ENCODE results near the gene LGI4. TPM values are rescaled to one million over a fixed set of nuclear protein-coding genes. Genes with fewer than 3 reads are reported as not detected.

Gene LGI4
- total RNA-seq, 1 donor from 2014 or later: 59.3 TPM

- Histone ChIP-seq H3K4me3 (no peak overlapping the region), H3K27me3 (peaks cover 3% of the 10 kb centered on the region), H3K27ac (no peak overlapping the region), H3K4me1 (peaks cover 0 to 4% of the 10 kb centered on the region in 2 donors), H3K36me3 (no peaks in the 10 kb centered on the region), H3K9me3 (no peaks in the 10 kb centered on the region)
- DNase-seq (ENCODE audit: low spot score in 2 of 2): no peak
- intact Hi-C loops (cut with DNase I): no loop called here
- TF ChIP-seq CTCF (IDR thresholded peaks at IDR 0.05): no peak
Measured at GRCh38 chr19:35088131-35088913, 46.5 kb downstream of the LGI4 start.

- no peak overlapping the region for H3K27ac ChIP-seq
- H3K9me3 ChIP-seq: no peaks in the 10 kb centered on the region
- intact Hi-C loops (cut with DNase I): no loop called here
- peaks cover 0 to 4% of the 10 kb centered on the region in 2 donors for H3K4me1 ChIP-seq
- TF ChIP-seq CTCF (IDR thresholded peaks at IDR 0.05): no peak
- DNase-seq (ENCODE audit: low spot score in 2 of 2): no peak
- no peak overlapping the region for H3K4me3 ChIP-seq
- no peaks in the 10 kb centered on the region for H3K36me3 ChIP-seq
- H3K27me3 ChIP-seq: peaks cover 3% of the 10 kb centered on the region
Measured at GRCh38 chr19:35087393-35087792, 47.5 kb downstream of the LGI4 start.

GRCh38 chr19:35086455-35086854 lies 48.4 kb downstream of the LGI4 start:
- Histone ChIP-seq H3K9me3 (no peaks in the 10 kb centered on the region), H3K36me3 (no peaks in the 10 kb centered on the region), H3K4me1 (peaks cover 0 to 4% of the 10 kb centered on the region in 2 donors), H3K27ac (no peak overlapping the region), H3K4me3 (no peak overlapping the region), H3K27me3 (peaks cover 3% of the 10 kb centered on the region)
- DNase-seq (ENCODE audit: low spot score in 2 of 2): no peak
- no peak for TF ChIP-seq CTCF (IDR thresholded peaks at IDR 0.05)
- intact Hi-C loops (cut with DNase I): no loop called here

GRCh38 chr19:35085947-35086346 lies 48.9 kb downstream of the LGI4 start:
- Histone ChIP-seq H3K27ac (no peak overlapping the region), H3K9me3 (no peaks in the 10 kb centered on the region), H3K4me1 (peaks cover 0 to 4% of the 10 kb centered on the region in 2 donors), H3K27me3 (peaks cover 2% of the 10 kb centered on the region), H3K36me3 (no peaks in the 10 kb centered on the region), H3K4me3 (no peak overlapping the region)
- TF ChIP-seq CTCF (IDR thresholded peaks at IDR 0.05): no peak
- intact Hi-C loops (cut with DNase I): no loop called here
- no peak for DNase-seq (ENCODE audit: low spot score in 2 of 2)

- H3K9me3 ChIP-seq: no peaks in the 10 kb centered on the region
- H3K4me3 ChIP-seq: no peak overlapping the region
- H3K4me1 ChIP-seq: no peaks in the 10 kb centered on the region
- DNase-seq (ENCODE audit: low spot score in 2 of 2): no peak
- no peaks in the 10 kb centered on the region for H3K36me3 ChIP-seq
- H3K27me3 ChIP-seq: no peaks in the 10 kb centered on the region
- intact Hi-C loops (cut with DNase I): no loop called here
- no peak for TF ChIP-seq CTCF (IDR thresholded peaks at IDR 0.05)
- no peak overlapping the region for H3K27ac ChIP-seq
Measured at GRCh38 chr19:35084509-35084762, 50.4 kb downstream of the LGI4 start.

Measured in ascending aorta (tissue), 2 donors.